NCI-H146 treated with DMSO at 0.1 percent for 48 hours (cell line): ENCODE results near the gene SLC17A2.

Experiments used
- DNase-seq: peaks from one replicate; lab custom pipeline; 2025; ENCODE audit not compliant: unreplicated experiment; lab: John Stamatoyannopoulos, UW

SLC17A2 gene

DNA sequence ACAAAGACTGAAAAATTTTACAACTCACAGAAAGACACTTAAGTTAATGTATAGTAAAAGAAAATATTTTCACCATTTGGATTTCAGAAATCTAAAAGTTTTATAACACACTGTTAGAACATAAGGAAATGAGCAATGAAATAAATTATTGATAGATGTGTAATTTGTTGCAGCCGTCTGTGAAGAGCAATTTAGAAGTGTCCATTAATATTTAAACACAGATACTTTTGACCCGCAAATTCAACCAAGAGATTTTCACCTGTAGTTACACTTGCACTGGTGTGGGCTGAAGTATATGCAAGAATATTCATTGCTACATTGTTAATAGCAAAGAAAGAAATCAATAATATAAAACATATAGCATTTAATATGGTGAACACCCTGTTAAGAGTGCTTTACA, 41.9 kb downstream of the SLC17A2 start:
- DNase-seq = no peak

DNA sequence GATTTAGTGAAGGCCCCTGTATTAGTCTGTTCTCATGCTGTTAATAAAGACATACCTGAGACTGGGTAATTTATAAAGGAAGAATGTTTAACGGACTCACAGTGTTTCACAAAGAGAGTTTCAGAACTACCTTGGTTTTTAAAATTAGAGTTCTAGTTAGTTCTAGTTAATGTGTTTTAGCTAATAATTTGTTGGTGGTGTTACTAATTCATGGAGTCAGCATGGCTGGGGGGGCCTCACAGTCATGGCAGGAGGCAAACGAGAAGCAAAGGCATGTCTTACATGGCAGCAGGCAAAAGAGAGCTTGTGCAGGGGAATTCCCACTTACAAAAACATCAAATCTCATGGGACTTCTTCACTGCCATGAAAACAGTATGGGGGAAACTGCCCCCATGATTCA, 44.4 kb downstream of the SLC17A2 start:
- no peak for DNase-seq

DNA sequence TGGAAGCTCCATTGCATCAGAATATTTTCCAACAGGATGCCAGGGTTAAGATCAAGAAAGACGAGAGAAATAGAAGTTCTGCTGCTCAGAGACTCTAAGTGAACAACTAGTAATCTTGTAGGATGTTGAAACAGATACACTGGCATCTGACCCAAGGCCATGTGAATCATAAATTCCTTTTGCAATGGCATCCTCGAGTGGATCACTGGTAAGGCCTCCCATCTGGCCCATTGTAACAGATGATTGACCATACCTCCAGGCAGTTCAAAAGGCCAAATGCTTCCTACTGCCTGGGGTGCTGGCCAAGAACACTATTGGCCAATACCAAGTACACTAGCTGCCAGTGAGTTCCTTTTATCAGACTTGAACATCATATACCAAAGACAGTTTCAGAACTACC, 46.5 kb downstream of the SLC17A2 start:
- no peak for DNase-seq

DNA sequence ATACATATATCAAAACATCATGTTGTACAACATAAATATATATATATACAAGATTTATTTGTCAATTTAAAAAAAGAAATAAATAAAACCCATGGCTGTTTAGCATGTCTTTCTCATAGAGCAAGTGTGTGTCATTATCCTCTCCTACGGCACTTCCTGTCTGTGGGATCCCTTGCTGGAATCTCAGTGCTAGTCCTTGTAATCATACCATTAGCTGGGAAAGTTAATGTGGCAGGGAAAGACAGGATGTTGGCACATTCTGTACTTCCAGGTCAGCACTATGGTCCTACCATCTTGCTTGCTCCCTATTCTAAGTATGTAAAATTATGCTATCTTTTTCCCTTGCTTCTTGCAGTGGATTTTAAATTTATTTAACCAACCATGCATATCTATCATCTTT, 47.0 kb downstream of the SLC17A2 start:
- DNase-seq = no peak

DNA sequence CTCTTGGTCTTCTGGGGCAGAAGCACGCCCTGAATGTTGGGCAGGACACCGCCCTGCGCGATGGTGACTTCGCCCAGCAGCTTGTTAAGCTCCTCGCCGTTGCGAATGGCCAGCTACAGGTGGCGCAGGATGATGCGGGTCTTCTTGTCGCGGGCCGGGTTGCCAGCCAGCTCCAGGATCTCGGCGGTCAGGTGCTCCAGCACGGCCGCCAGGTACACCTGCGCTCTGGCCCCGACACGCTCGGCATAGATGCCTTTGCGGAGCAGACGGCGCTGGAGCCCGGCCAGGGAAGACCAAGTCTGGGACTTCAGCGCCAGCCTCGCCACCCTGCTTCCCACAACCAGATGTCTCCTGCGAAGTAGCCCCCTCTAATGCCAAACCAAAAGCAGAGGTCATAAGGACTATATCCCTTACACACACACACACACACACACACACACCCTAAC, 48.4 kb downstream of the SLC17A2 start:
- DNase-seq = no peak

DNA sequence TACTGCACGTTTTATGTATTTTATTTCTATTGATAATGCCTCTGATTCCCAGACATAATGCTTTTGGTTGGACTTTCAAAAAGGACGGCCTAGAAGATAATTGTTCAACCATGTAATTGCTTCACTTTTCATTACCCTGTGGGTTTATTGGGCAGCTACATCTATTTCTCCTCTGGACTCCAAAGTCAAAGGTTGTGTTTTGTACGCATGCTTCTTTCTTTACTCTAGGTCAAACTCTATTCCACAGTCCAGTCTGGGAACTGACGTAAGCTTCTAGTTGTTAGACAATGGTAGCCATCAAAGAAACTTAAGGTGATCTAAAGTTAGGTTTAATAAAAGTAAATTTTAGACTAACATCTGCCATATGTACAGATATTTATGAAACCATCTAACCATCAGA, 49.9 kb downstream of the SLC17A2 start:
- no peak for DNase-seq

DNA sequence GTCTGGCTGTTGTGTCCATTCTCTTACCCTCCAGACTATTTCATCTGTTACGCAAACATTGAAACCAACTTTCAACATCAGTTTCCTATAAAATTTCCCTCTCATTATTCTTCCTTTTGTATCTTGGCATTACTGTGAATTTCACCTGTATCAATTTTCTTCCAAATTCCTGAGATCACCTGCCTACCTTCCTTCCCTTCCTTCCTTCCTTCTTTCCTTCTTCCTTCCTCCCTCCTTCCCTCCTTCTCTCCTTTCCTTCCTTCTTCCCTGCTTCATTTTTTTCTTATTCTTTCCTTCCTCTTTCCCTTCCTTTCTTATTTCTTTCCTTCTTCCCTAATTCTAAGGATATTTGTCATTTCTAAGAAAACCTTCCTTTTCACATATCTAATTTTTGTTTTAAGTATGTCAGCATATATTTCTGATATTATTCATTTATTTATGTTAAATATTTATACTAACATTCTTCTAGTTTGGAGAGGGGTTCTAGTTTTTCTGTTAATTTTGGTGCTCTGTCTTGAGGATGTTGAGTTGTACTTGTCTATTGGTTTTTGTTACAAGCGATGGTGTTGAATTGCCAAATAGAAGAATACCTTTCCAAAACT, 51.7 kb downstream of the SLC17A2 start:
- DNase-seq = no peak

DNA sequence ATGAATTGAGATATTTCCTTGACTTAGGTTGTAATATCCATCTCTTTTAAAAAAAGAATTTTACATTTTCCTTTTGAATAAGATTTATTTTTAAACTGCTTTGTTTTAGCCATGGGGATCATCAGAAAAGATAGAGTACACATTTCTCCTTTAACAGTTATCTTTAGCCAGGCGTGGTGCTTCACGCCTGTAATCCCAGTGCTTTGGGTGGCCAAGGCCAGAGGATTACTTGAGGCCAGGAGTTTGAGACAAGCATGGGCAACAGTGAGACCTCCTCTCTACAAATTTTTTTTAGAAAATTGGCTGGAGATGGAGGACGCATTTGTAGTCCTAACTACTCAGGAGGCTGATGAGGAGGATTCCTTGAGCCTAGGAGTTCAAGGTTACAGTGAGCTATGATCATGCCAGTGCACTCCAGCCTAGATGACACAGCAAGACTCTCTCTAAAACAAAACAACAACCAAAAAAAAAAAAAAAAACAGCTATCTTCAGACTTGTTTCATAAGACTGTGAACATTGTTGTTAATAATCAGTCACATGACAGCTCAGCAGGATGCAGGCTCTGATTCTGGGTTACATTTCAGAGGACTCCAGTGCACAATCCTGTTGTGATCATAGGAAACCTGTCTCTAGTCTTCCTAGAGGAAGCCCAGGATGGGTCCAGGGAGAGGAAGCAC, 54.4 kb downstream of the SLC17A2 start:
- DNase-seq = no peak

DNA sequence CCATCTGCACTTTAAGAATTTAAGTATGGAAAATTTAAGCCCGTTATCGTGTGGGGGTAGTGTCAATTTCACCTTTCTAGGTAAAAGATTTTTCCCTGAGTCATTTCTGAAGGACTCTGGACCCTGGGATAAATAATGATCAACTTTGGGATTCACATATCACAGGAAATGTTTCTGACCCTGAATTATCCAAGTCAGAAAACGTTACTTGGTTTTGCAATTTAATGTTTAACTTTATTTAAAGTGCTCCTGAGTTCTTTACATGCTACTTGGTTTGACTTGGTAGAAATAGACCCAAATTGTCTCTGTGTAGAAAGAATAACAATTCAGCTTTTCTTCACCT, 55.0 kb downstream of the SLC17A2 start:
- DNase-seq = no peak

DNA sequence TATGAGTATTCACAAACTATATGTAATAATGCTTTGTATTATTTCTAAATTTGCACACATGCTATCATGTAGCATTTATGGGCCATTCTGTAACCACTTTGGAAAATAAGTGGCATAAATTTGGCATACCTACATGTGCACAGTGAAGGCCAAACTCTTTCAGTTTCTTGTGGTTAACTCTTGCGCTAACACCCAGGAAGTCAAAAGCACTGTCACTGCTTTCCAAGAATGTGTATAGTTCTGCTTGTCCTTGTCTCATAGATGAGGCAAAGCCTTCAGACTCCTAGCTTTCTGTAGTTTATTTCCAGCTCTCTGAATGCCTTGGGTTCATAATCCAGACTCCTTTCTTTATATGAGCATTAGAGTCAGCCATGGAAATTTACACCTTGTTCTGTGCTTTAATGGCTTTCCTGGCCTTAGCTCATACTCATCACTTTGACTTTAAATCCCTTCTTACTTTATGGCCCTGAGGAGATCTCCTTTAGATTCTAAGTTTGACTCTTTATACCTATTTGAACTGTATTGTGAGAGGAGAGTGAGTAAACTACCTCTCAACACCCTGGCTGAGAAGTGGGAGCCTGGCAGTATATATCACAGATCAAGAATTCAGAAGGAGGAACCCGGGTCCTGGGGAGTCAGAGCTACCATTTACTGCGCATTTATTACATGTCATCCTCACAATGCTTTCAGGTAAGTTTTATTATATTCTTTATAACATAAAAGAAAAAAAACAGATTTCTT, 55.5 kb downstream of the SLC17A2 start:
- no peak for DNase-seq

DNA sequence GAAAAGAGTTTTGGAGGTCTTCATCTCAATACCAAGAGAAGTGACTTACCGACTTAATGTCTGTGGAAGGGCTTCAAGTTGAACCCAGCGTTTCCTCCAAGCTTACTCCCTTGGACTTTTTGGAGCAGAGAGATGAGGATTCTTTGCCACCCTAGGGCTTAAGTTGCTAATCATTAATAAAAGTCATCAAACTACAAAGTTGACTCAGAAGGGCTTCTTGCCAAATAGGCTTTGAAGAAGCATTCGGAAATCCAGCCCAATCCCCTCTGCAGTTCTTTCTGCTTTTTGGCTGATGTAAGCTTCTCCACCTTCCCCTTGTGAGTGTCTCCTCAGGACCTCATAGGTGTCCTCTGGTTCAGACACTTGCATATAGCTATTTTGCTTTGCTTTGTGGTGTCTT, 56.4 kb downstream of the SLC17A2 start, which contains the start of gene SLC17A3:
SLC17A3 (minus strand) TSS at position 126 of the 400 bp plus-strand sequence. CDS start 5,856 bp downstream, outside the sequence.
- no peak for DNase-seq

DNA sequence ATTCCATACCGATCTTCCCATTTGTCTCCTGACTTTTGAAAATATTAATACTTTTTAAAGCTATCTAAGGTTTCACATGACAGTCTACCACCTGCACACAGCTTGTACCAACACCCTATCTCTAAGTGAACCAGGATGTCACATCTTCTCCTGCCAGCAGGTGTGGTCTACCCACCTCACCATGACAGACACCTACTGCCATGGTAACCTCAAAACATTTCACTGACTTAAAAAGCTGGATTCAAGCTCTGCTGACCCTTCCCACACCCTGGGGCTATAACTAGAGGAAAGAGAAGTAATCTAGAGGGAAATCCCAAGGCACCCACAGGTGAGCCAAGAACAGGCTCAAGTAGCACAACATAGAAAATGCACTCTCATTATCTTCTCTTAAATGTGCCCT, 57.7 kb downstream of the SLC17A2 start:
- no peak for DNase-seq

DNA sequence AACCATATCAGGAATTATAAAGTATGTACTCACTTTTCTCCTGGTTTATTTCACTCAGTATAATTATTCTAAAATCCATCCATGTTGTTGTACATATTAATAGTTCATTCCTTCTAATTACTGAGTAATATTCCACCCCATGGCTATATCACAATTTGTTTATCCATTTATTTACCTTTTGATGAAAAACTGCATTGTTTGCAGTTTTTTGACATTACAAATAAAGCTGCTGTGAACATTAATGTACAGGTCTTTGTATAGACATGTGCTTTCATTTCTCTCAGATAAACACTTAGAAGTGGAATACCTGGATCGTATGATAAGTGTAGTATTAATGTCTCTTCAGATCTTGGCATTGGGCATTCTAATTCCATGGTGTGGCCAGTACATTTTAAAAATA, 60.7 kb downstream of the SLC17A2 start:
- DNase-seq = no peak

DNA sequence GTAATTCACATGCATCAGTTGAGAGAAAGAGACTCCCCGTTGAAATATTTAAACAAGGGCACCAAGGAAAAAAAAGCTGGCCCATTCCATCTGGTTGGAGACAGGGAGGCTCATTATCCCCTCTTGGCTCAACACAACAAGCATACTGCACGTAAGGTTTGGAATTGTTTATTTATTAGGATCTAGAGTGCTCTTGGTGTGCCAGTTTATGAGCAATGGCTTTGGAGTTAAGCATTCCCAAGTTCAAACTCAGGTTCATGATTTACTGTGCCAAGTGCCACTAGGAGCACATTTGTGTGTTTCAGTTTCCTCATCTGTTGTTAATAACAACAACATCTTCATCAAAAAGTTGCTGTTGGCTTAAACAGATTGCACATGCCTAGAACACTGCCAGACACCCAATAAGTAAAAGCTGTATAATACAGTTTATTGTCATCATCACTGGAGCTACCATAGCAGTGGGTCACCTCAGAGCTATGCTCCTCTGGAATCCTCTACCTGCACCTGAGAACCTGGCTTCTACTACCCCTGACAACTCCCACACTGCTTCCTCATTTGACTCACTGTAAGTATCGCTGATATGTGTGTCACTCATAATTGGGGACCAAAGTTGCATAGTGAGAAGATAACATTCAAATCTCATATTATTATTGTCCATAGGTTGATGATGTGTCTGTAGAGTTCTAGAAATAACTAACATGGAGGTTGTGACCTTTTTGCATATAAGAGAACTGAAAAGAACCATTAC, 61.9 kb downstream of the SLC17A2 start:
- no peak for DNase-seq

DNA sequence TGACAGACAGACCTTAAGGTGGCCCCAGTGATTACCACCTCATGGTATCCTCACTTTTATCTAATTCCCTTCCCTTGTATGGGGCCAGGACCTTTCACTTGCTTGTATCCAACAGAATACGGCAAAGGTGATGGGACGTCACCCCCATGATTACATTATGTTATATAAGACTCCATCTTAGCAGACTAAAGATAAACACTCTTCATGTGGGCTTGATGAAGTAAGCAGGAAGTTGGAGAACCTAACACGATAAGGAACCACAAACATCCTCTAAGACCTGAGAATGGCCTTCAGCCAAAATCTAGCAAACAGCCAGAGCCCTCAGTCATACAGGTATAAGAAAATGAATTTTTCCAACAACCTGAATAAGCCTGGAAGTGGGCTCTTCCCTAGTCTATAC, 64.5 kb downstream of the SLC17A2 start:
- no peak for DNase-seq

DNA sequence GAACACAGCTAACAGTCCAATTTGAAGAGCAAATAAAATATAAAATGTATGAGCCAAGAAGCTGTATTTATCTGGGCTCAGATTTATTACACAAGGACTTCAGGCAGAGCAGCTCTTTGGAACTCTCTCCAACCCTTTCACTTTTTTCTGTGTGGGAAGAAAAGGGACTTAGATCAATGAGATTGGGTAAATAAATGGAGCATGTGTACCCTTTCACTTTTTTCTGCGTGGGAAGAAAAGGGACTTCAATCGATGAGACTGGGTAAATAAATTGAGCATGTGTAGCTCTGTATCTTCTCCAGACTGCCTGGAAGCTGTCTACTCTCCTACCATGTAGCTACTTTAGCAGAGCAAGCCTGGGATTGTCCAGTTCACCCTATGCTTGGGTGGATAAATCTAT, 67.1 kb downstream of the SLC17A2 start:
- DNase-seq = no peak
